Endothelial cell of umbilical vein (primary cell): Measurements from ENCODE around the gene CHST12.

Experiments
- EZH2 ChIP-seq: IDR thresholded peaks from 2 replicates; pipeline ENCODE4 v1.6.1; 2012; ENCODE audit warnings: borderline replicate concordance, low read depth, mild to moderate bottlenecking, moderate library complexity, low read length, inconsistent platforms; ENCODE audit not compliant: severe bottlenecking
- FOS ChIP-seq: IDR thresholded peaks from 2 replicates; pipeline ENCODE4 v1.6.1; 2011; ENCODE audit warnings: mild to moderate bottlenecking, low read length, moderate library complexity, borderline replicate concordance; ENCODE audit not compliant: insufficient read depth
- GATA2 ChIP-seq: IDR thresholded peaks from 2 replicates; pipeline ENCODE4 v1.7.0; 2011; ENCODE audit warnings: low read depth, mild to moderate bottlenecking, moderate library complexity, mixed read lengths, low read length; ENCODE audit not compliant: insufficient read length, insufficient read depth
- MYC ChIP-seq: IDR thresholded peaks from one replicate; pipeline ENCODE4 v1.6.1; 2011; ENCODE audit warnings: mild to moderate bottlenecking, low read depth, low read length
- POLR2A ChIP-seq: IDR thresholded peaks from 2 replicates; pipeline ENCODE4 v1.6.1; 2012; ENCODE audit warnings: low read depth, mild to moderate bottlenecking, control low read depth, low read length
- POLR2AphosphoS5 ChIP-seq: IDR thresholded peaks from 2 replicates; pipeline ENCODE4 v1.6.1; 2012; ENCODE audit warnings: low read depth, mild to moderate bottlenecking, control low read depth, low read length, moderate library complexity; ENCODE audit not compliant: insufficient read depth
- TF ChIP-seq, protein P1 (sequence below), 2 donors: IDR thresholded peaks; 1 replicate in 1 of 2; 2 replicates in 1 of 2; pipeline ENCODE4 v1.5.1; 2011; ENCODE audit warnings: low read length in 2 of 2, mild to moderate bottlenecking in 2 of 2, moderate library complexity in 2 of 2, control low read depth in 1 of 2, inconsistent platforms in 1 of 2, low read depth in 1 of 2; ENCODE audit not compliant: insufficient read depth in 1 of 2; ENCODE audit errors: extremely low read depth in 1 of 2
- TF ChIP-seq, protein P2 (sequence below): IDR thresholded peaks from 2 replicates; pipeline ENCODE4 v1.6.1; 2011; ENCODE audit not compliant: insufficient read depth, insufficient read length

DNA sequence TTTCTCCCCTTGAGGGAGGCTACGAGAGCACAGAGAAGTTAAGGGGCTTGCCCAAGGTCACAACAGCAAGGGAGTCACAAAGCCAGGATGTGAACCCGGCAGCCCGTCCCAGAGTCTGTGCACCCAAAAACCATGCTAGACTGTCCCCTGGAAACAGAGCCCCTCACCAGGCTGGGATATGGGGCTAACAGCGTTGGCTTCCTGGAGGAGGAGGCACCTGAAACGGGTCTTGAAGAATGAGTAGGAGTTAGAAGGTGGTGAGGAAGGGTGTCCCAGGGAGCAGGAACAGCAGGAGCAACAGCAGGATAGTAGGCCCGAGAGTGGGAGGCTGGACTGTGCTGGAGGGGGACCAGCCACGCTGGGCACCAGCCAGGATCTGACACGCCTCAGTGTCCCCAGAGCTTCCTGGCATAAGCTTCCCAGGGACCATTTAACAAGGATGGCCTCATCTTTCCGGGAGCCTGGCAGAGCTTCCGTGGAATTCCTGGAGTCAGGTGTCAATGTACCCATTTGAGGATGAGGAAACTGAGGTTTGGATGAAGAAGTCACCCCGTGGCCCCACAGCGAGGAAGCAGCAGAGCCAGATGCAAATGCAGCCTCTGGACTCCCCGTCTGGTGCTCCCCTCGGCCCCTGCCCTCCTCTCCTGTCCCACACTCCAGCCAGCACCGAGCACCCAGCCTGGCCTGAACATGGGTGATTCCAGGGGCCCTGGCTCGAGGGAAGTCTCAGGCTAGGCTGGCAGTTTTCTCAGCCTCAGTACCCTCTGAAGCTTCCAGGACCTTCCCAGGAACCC, 76.1 kb downstream of the CHST12 start:
- TF ChIP-seq, protein P1, sequence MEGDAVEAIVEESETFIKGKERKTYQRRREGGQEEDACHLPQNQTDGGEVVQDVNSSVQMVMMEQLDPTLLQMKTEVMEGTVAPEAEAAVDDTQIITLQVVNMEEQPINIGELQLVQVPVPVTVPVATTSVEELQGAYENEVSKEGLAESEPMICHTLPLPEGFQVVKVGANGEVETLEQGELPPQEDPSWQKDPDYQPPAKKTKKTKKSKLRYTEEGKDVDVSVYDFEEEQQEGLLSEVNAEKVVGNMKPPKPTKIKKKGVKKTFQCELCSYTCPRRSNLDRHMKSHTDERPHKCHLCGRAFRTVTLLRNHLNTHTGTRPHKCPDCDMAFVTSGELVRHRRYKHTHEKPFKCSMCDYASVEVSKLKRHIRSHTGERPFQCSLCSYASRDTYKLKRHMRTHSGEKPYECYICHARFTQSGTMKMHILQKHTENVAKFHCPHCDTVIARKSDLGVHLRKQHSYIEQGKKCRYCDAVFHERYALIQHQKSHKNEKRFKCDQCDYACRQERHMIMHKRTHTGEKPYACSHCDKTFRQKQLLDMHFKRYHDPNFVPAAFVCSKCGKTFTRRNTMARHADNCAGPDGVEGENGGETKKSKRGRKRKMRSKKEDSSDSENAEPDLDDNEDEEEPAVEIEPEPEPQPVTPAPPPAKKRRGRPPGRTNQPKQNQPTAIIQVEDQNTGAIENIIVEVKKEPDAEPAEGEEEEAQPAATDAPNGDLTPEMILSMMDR (IDR thresholded peaks at IDR 0.05; ENCODE audit: extremely low read depth in 1 of 2, insufficient read depth in 1 of 2, low read depth in 1 of 2, low read length in 2 of 2) = no peak
- TF ChIP-seq, protein P2, sequence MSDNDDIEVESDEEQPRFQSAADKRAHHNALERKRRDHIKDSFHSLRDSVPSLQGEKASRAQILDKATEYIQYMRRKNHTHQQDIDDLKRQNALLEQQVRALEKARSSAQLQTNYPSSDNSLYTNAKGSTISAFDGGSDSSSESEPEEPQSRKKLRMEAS = no peak
- TF ChIP-seq FOS (no peak), POLR2A (no peak), POLR2AphosphoS5 (no peak), EZH2 (no peak), GATA2 (no peak), MYC (no peak)
